ENCODE data around the gene SLC6A6. TPM values are rescaled to one million over a fixed set of nuclear protein-coding genes. Genes with fewer than 3 reads are reported as not detected.
A peak's percentile ranks its signal among the peaks of the same experiment; 100 is the strongest.
"Not testable (repeated sequence)": the region's sequence is repeated elsewhere in the genome, so short reads cannot be mapped to it uniquely, and the experiment has no call there.

Gene SLC6A6
- total RNA-seq, 2 experiments from 2014 or later, result 39.8 to 42.6 TPM

- peak; percentile 95 for ATAC-seq (ENCODE audit: low read depth)
- Mint-ChIP-seq H3K4me3 (peak overlapping the region; percentile 87), H3K27ac (peak overlapping the region; percentile 99), H3K27me3 (no peaks in the 10 kb centered on the region), H3K4me1 (peaks cover 71% of the 10 kb centered on the region), H3K36me3 (peaks cover 4% of the 10 kb centered on the region), H3K9me3 (no peaks in the 10 kb centered on the region)
- peak; percentile 89 for DNase-seq
- POLR2A ChIA-PET, result interaction anchor here (0.6 to 5.4 kb wide), 11 partner anchors 10 to 308 kb away, joined by 3 to 61 read pairs (median 5); partner anchors contain the start of genes CHCHD4, LSM3, SLC6A6 and TMEM43
Measured at GRCh38 chr3:14431917-14432834, 29.8 kb downstream of the SLC6A6 start.

DNA sequence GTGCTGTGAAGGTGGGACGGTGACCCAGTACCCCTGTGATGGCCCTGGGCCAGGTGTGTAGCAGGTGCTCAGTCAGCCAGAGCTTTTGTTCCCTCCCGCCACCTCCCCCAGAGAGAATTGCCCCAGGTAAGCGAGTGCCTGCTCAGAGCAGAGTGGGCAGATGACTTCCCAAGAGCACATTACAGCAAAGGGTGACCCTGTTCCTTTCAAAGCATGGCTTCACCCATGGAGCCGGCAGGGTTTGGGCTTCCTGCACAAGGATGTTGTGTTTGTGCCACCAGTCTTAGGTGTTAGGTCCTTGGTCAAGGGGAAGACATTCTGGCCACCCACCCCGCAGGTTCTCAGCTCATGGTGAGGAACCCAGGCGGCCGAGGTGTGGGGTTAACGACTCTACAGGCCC is 30.7 kb downstream of the SLC6A6 start:
- peaks cover 2% of the 10 kb centered on the region for H3K36me3 Mint-ChIP-seq
- peak overlapping the region; percentile 87 for H3K4me3 Mint-ChIP-seq
- POLR2A ChIA-PET, result interaction anchor here (0.7 to 5.4 kb wide), 3 partner anchors 22 to 55 kb away, joined by 6 to 61 read pairs (median 9); partner anchors contain the start of gene SLC6A6
- no peak for DNase-seq
- peak overlapping the region; percentile 99 for H3K27ac Mint-ChIP-seq
- peaks cover 62% of the 10 kb centered on the region for H3K4me1 Mint-ChIP-seq
- H3K9me3 Mint-ChIP-seq, result no peaks in the 10 kb centered on the region
- ATAC-seq (ENCODE audit: low read depth), result no peak
- no peaks in the 10 kb centered on the region for H3K27me3 Mint-ChIP-seq

DNA sequence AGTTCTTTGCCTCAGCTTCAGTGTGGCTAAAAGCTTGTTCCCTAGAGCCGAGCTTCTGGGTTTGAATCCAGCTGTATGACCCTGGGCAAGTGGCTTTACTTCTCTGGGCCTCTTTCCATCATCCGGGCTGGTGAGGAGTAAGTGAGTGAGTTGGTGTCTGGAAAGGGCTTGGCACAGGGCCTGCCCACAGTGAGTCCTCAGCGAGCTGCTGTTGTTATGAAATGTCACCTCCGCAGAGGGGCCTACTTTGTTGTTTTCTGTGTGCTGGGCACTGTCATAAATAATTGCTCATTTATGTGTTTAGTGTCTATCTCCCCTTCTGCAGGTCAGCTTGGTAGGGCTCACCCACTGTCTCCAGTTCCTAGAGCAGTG is 31.7 kb downstream of the SLC6A6 start:
- H3K4me3 Mint-ChIP-seq, result no peak overlapping the region
- DNase-seq (no peak), ATAC-seq (ENCODE audit: low read depth) (no peak)
- peaks cover 2% of the 10 kb centered on the region for H3K36me3 Mint-ChIP-seq
- H3K27me3 Mint-ChIP-seq, result no peaks in the 10 kb centered on the region
- peaks cover 55% of the 10 kb centered on the region for H3K4me1 Mint-ChIP-seq
- no peaks in the 10 kb centered on the region for H3K9me3 Mint-ChIP-seq
- POLR2A ChIA-PET, result interaction anchor here (0.9 to 5.4 kb wide), 4 partner anchors 9 to 54 kb away, joined by 3 to 61 read pairs (median 3); partner anchors contain the start of gene SLC6A6
- H3K27ac Mint-ChIP-seq, result peak overlapping the region; percentile 74

GRCh38 chr3:14434498-14435151 is 32.2 kb downstream of the SLC6A6 start:
- peak overlapping the region; percentile 74 for H3K27ac Mint-ChIP-seq
- H3K36me3 Mint-ChIP-seq, result peaks cover 2% of the 10 kb centered on the region
- no peak for ATAC-seq (ENCODE audit: low read depth)
- H3K9me3 Mint-ChIP-seq, result no peaks in the 10 kb centered on the region
- no peak for DNase-seq
- peaks cover 50% of the 10 kb centered on the region for H3K4me1 Mint-ChIP-seq
- no peak overlapping the region for H3K4me3 Mint-ChIP-seq
- POLR2A ChIA-PET, result interaction anchor here (0.9 to 5.4 kb wide), 4 partner anchors 9 to 55 kb away, joined by 3 to 61 read pairs (median 3); partner anchors contain the start of gene SLC6A6
- no peaks in the 10 kb centered on the region for H3K27me3 Mint-ChIP-seq

- POLR2A ChIA-PET, result no interaction called here
- Mint-ChIP-seq H3K9me3 (no peaks in the 10 kb centered on the region), H3K4me1 (peaks cover 44% of the 10 kb centered on the region), H3K36me3 (peaks cover 2% of the 10 kb centered on the region), H3K27me3 (no peaks in the 10 kb centered on the region), H3K4me3 (no peak overlapping the region), H3K27ac (peak overlapping the region; percentile 74)
- ATAC-seq (ENCODE audit: low read depth), result no peak
- DNase-seq, result no peak
Measured at GRCh38 chr3:14435175-14436014, 33.0 kb downstream of the SLC6A6 start.

DNA sequence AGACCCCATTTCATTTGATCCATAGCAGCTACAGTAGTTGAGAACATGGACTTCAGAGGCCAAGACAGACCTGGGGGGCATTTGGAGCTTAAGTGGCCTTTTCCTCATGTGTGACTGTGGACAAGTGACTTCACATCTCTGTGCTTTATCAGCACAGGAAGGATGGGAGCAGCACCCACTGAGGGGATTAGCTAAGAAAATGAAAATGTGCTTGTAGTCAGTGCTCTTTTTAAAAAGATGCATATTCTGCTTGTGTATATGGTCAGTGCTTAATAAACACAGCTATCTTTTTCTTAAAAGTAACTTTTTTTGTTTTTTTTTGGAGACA is 34.5 kb downstream of the SLC6A6 start:
- POLR2A ChIA-PET, result interaction anchor here (0.6 kb wide), 1 partner anchor 1005 kb away, joined by 3 read pairs; no protein-coding TSS in a partner anchor
- Mint-ChIP-seq H3K27ac (peak overlapping the region; percentile 72), H3K4me3 (no peak overlapping the region), H3K36me3 (peaks cover 2% of the 10 kb centered on the region), H3K9me3 (no peaks in the 10 kb centered on the region), H3K4me1 (peaks cover 30% of the 10 kb centered on the region), H3K27me3 (no peaks in the 10 kb centered on the region)
- DNase-seq (no peak), ATAC-seq (ENCODE audit: low read depth) (no peak)

- peaks cover 25% of the 10 kb centered on the region for H3K4me1 Mint-ChIP-seq
- DNase-seq; H3K4me3 Mint-ChIP-seq; H3K27me3 Mint-ChIP-seq; H3K9me3 Mint-ChIP-seq; ATAC-seq (ENCODE audit: low read depth); H3K27ac Mint-ChIP-seq; H3K36me3 Mint-ChIP-seq: not testable (repeated sequence)
- POLR2A ChIA-PET, result interaction anchor here (0.7 to 1.0 kb wide), 2 partner anchors 21 to 45 kb away, joined by 3 to 4 read pairs; no protein-coding TSS in a partner anchor
Measured at GRCh38 chr3:14437705-14438104, 35.3 kb downstream of the SLC6A6 start.

DNA sequence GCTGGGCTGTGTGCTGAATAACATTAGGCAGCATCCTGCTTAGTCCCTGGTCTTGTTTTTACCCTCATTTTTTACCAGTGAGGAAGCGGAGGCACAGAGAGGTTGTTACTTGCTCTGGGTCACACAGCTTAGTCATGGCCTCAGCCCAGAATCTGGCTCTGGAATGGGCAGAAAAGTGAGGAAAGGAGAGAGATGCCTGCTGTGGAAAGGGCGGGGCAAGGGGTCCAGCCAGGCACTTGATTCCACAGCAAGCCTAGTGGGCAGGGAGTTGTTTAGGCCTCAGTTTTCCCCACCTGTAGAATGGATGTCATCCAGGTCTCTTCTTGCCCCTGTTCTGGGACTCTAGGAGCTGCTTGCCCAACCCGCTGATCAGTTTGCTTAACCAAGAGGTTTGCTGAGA is 35.9 kb downstream of the SLC6A6 start:
- Mint-ChIP-seq H3K27me3 (no peaks in the 10 kb centered on the region), H3K4me1 (peaks cover 20% of the 10 kb centered on the region), H3K36me3 (peaks cover 2% of the 10 kb centered on the region), H3K4me3 (no peak overlapping the region), H3K27ac (no peak overlapping the region), H3K9me3 (no peaks in the 10 kb centered on the region)
- ATAC-seq (ENCODE audit: low read depth) (no peak), DNase-seq (no peak)
- POLR2A ChIA-PET, result interaction anchor here (0.7 to 1.0 kb wide), 2 partner anchors 20 to 44 kb away, joined by 3 to 4 read pairs; no protein-coding TSS in a partner anchor

GRCh38 chr3:14438929-14439328 is 36.5 kb downstream of the SLC6A6 start:
- POLR2A ChIA-PET, result no interaction called here
- Mint-ChIP-seq H3K9me3 (no peaks in the 10 kb centered on the region), H3K4me3 (no peak overlapping the region), H3K27me3 (no peaks in the 10 kb centered on the region), H3K36me3 (peaks cover 2% of the 10 kb centered on the region), H3K27ac (no peak overlapping the region), H3K4me1 (peaks cover 16% of the 10 kb centered on the region)
- DNase-seq (no peak), ATAC-seq (ENCODE audit: low read depth) (no peak)

GRCh38 chr3:14439501-14440167 is 37.2 kb downstream of the SLC6A6 start:
- no peak for ATAC-seq (ENCODE audit: low read depth)
- DNase-seq, result no peak
- H3K36me3 Mint-ChIP-seq, result peaks cover 4% of the 10 kb centered on the region
- H3K27me3 Mint-ChIP-seq, result no peaks in the 10 kb centered on the region
- peaks cover 9% of the 10 kb centered on the region for H3K4me1 Mint-ChIP-seq
- H3K27ac Mint-ChIP-seq, result no peak overlapping the region
- POLR2A ChIA-PET, result no interaction called here
- H3K9me3 Mint-ChIP-seq, result no peaks in the 10 kb centered on the region
- no peak overlapping the region for H3K4me3 Mint-ChIP-seq

- Mint-ChIP-seq H3K4me3 (no peak overlapping the region), H3K27ac (peak overlapping the region; percentile 31), H3K4me1 (peaks cover 4% of the 10 kb centered on the region), H3K27me3 (no peaks in the 10 kb centered on the region), H3K36me3 (peaks cover 6% of the 10 kb centered on the region), H3K9me3 (no peaks in the 10 kb centered on the region)
- POLR2A ChIA-PET, result no interaction called here
- DNase-seq (no peak), ATAC-seq (ENCODE audit: low read depth) (no peak)
Measured at GRCh38 chr3:14440168-14440518, 37.7 kb downstream of the SLC6A6 start.

- POLR2A ChIA-PET, result no interaction called here
- H3K4me3 Mint-ChIP-seq, result no peak overlapping the region
- H3K27me3 Mint-ChIP-seq, result no peaks in the 10 kb centered on the region
- DNase-seq, result no peak
- H3K4me1 Mint-ChIP-seq, result peaks cover 4% of the 10 kb centered on the region
- H3K9me3 Mint-ChIP-seq, result no peaks in the 10 kb centered on the region
- peaks cover 8% of the 10 kb centered on the region for H3K36me3 Mint-ChIP-seq
- H3K27ac Mint-ChIP-seq, result peak overlapping the region; percentile 31
- ATAC-seq (ENCODE audit: low read depth), result no peak
Measured at GRCh38 chr3:14440531-14441239, 38.3 kb downstream of the SLC6A6 start.
